ENCODE data around the gene TMEM243.
"Not testable (repeated sequence)": the region's sequence is repeated elsewhere in the genome, so short reads cannot be mapped to it uniquely, and the experiment has no call there.

Gene TMEM243

DNA sequence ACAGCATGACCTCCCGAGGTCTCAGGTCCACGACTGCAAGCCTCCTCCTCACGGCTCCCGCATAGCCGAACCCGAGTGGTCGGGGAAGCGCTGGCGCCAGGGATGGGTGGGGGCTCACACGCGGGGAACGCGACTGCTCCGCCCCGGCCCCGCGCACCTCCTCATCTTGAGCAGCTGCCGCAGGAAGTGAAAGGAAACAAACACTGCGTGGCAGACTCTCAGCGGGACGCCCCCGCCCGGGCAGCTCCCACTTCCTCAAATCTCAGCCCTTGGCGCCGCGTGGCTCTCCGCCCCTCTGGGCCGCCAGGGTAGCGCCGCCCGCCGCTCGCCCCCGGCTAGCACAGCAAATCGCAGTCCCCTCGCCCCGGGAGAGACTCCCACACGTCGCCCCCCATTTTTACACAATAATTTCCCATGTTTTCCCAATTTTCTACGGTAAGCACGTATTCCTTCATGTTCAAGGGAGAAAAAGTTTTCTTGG is at the start of gene TMEM243:
Gene TMEM243 (minus strand): TSS at position 188 of the 481 bp plus-strand sequence. CDS start 229 bp downstream, outside the sequence.
- peak within 1 kb of the TSS; percentile 88 for H3K4me3 ChIP-seq (ENCODE audit: low read length)
- no peak for DNase-seq (ENCODE audit: low read depth)
- no peak for TF ChIP-seq CTCF (conservative IDR thresholded peaks at IDR 0.05; ENCODE audit: low read depth, low read length)

GRCh38 chr7:87267239-87267900 is 47.8 kb upstream of the TMEM243 start:
- H3K4me3 ChIP-seq (ENCODE audit: low read length): no peak overlapping the region
- no peak for TF ChIP-seq CTCF (conservative IDR thresholded peaks at IDR 0.05; ENCODE audit: low read depth, low read length)
- no peak for DNase-seq (ENCODE audit: low read depth)

DNA sequence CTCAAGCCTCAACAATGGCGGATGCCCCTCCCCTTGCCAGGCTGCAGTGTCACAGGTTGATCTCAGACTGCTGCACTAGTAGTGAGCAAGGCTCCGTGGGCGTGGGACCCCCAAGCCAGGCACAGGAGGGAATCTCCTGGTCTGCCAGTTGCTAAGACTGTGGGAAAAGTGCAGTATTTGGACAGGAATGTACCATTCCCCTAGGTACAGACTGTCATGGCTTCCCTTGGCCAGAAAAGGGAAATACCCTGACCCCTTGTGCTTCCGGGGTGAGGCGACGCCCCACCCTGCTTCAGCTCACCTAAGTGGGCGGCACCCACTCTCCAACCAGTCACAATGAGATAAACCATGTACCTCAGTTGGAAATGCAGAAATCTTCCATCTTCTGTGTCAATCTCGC is 44.0 kb upstream of the TMEM243 start:
- H3K4me3 ChIP-seq (ENCODE audit: low read length): no peak overlapping the region
- no peak for TF ChIP-seq CTCF (conservative IDR thresholded peaks at IDR 0.05; ENCODE audit: low read depth, low read length)
- DNase-seq (ENCODE audit: low read depth): no peak

GRCh38 chr7:87253589-87254087 is 34.1 kb upstream of the TMEM243 start:
- DNase-seq (ENCODE audit: low read depth): no peak
- no peak for TF ChIP-seq CTCF (conservative IDR thresholded peaks at IDR 0.05; ENCODE audit: low read depth, low read length)
- H3K4me3 ChIP-seq (ENCODE audit: low read length): no peak overlapping the region

- H3K4me3 ChIP-seq (ENCODE audit: low read length); DNase-seq (ENCODE audit: low read depth): not testable (repeated sequence)
These were observed 26.1 kb upstream of the TMEM243 start for GRCh38 chr7:87245671-87246070.

DNA sequence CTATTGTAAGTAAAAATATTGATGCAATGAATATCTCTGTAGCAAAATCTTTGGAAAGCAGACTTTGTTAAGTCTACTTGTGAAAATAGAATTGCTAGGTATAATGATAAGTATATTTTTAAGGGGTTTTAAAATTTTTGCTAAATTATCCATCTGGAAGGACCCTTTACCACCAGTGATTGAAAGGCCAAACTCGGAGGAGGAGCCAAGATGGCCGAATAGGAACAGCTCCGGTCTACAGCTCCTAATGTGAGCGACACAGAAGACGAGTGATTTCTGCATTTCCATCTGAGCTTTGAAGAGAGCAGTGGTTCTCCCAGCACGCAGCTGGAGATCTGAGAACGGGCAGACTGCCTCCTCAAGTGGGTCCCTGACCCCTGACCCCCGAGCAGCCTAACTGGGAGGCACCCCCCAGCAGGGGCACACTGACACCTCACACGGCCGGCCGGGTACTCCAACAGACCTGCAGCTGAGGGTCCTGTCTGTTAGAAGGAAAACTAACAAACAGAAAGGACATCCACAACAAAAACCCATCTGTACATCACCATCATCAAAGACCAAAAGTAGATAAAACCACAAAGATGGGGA is 19.0 kb upstream of the TMEM243 start:
- H3K4me3 ChIP-seq (ENCODE audit: low read length); DNase-seq (ENCODE audit: low read depth): not testable (repeated sequence)

DNA sequence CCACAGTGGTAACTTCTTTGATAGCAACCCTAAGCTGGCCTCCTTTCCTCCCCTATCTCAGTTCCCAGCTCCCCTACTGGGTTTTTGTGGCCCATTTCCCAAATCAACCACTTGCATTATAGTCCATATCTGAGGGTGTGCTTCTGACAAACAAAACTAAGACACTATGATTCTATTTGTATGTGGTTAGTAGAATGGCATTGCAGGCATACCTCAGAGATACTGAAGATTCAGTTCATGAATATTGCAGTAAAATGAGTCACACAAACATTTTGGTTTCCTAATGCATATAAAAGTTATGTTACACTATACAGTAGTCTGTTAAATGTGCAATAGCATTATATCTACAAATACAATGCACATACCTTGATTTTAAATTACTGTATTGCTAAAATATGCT is 15.4 kb upstream of the TMEM243 start:
- no peak overlapping the region for H3K4me3 ChIP-seq (ENCODE audit: low read length)
- TF ChIP-seq CTCF (conservative IDR thresholded peaks at IDR 0.05; ENCODE audit: low read depth, low read length): no peak
- DNase-seq (ENCODE audit: low read depth): no peak

DNA sequence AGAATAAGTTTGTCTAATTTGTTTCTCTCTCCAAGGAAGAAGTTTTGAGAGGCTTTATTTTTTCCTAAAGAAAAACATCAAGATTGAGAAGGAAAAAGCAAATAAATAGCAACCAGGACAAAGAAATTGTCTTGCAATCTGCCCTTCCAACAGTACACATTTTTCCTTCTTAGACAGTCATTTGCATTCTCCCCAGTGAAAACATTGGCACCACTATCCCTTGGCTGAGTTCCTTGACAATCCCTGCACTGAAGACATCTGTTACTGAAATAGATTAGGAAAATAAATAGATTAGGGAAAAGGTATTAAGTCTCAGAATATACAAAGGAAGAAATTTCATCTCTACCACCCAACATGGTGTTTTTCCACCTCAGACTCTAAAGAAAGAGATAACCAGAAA is 12.2 kb upstream of the TMEM243 start:
- no peak for TF ChIP-seq CTCF (conservative IDR thresholded peaks at IDR 0.05; ENCODE audit: low read depth, low read length)
- DNase-seq (ENCODE audit: low read depth): no peak

More for the DNA sequence above, 12.2 kb upstream of the TMEM243 start:
- H3K4me3 ChIP-seq (ENCODE audit: low read length): no peak overlapping the region

All from retinal pigment epithelial cell (primary cell).